ENCODE results near the gene KCNH4. TPM values are rescaled to one million over a fixed set of nuclear protein-coding genes. Genes with fewer than 3 reads are reported as not detected.
"Not testable (repeated sequence)": the region's sequence is repeated elsewhere in the genome, so short reads cannot be mapped to it uniquely, and the experiment has no call there.

The KCNH4 gene
- total RNA-seq, 2 donors from 2014 or later = 0.51 TPM; not detected in 1

- 18% methylated on average over 17 of the region's 17 CpGs for WGBS
- H3K27ac ChIP-seq = no peak overlapping the region
Observed at GRCh38 chr17:42155614-42156045, 25.3 kb downstream of the KCNH4 start.

GRCh38 chr17:42153919-42154742 is 26.8 kb downstream of the KCNH4 start:
- WGBS = 3% methylated on average over 15 of the region's 15 CpGs
- no peak for DNase-seq (ENCODE audit: low spot score)
- intact Hi-C loops (cut with DNase I) = no loop called here
- H3K9me3 ChIP-seq = no peaks in the 10 kb centered on the region
- TF ChIP-seq CTCF (IDR thresholded peaks at IDR 0.05) = no peak
- TF ChIP-seq POLR2A (IDR thresholded peaks at IDR 0.05) = no peak
- no peak for TF ChIP-seq POLR2AphosphoS5 (IDR thresholded peaks at IDR 0.05)
- peaks cover 9% of the 10 kb centered on the region for H3K4me1 ChIP-seq (replicated peaks)
- H3K27ac ChIP-seq = peak overlapping the region; percentile 55 to 62
- peak overlapping the region; percentile 79 to 95 for H3K4me3 ChIP-seq
- no peaks in the 10 kb centered on the region for H3K27me3 ChIP-seq (replicated peaks; ENCODE audit: insufficient read depth)
- no peaks in the 10 kb centered on the region for H3K36me3 ChIP-seq

More at GRCh38 chr17:42155614-42156045, 25.3 kb downstream of the KCNH4 start:
- Histone ChIP-seq H3K36me3 (no peaks in the 10 kb centered on the region), H3K4me3 (peak overlapping the region; percentile 79 to 95), H3K9me3 (no peaks in the 10 kb centered on the region), H3K4me1 (replicated peaks) (peaks cover 9% of the 10 kb centered on the region), H3K27me3 (replicated peaks; ENCODE audit: insufficient read depth) (no peaks in the 10 kb centered on the region)
- TF ChIP-seq POLR2AphosphoS5 (IDR thresholded peaks at IDR 0.05) (no peak), POLR2A (IDR thresholded peaks at IDR 0.05) (peak; percentile 6)
- intact Hi-C loops (cut with DNase I) = no loop called here
- no peak for DNase-seq (ENCODE audit: low spot score)

- WGBS = 89% methylated on average over 13 of the region's 13 CpGs
- intact Hi-C loops (cut with DNase I) = no loop called here
- peaks cover 2% of the 10 kb centered on the region for H3K4me1 ChIP-seq (replicated peaks)
Observed at GRCh38 chr17:42146911-42147607, 33.9 kb downstream of the KCNH4 start.

GRCh38 chr17:42143138-42143537 is 37.8 kb downstream of the KCNH4 start:
- H3K4me3 ChIP-seq; H3K9me3 ChIP-seq; H3K4me1 ChIP-seq (replicated peaks); DNase-seq (ENCODE audit: low spot score); H3K27me3 ChIP-seq (replicated peaks; ENCODE audit: insufficient read depth); H3K27ac ChIP-seq; H3K36me3 ChIP-seq; intact Hi-C loops (cut with DNase I): not testable (repeated sequence)
- 73% methylated on average over 4 of the region's 4 CpGs for WGBS

More at GRCh38 chr17:42146911-42147607, 33.9 kb downstream of the KCNH4 start:
- Histone ChIP-seq H3K9me3 (no peaks in the 10 kb centered on the region), H3K36me3 (no peaks in the 10 kb centered on the region), H3K4me3 (no peak overlapping the region), H3K27me3 (replicated peaks; ENCODE audit: insufficient read depth) (no peaks in the 10 kb centered on the region), H3K27ac (no peak overlapping the region)
- TF ChIP-seq CTCF (IDR thresholded peaks at IDR 0.05) (no peak), POLR2AphosphoS5 (IDR thresholded peaks at IDR 0.05) (no peak), POLR2A (IDR thresholded peaks at IDR 0.05) (no peak)
- DNase-seq (ENCODE audit: low spot score) = no peak

- H3K36me3 ChIP-seq = no peaks in the 10 kb centered on the region
- H3K27ac ChIP-seq = no peak overlapping the region
- peaks cover 6% of the 10 kb centered on the region for H3K4me1 ChIP-seq (replicated peaks)
Observed at GRCh38 chr17:42142371-42142896, 38.5 kb downstream of the KCNH4 start.

More at GRCh38 chr17:42142371-42142896, 38.5 kb downstream of the KCNH4 start:
- Histone ChIP-seq H3K27me3 (replicated peaks; ENCODE audit: insufficient read depth) (no peaks in the 10 kb centered on the region), H3K4me3 (no peak overlapping the region), H3K9me3 (no peaks in the 10 kb centered on the region)
- WGBS = 38% methylated on average over 7 of the region's 7 CpGs
- intact Hi-C loops (cut with DNase I) = no loop called here
- no peak for TF ChIP-seq POLR2A (IDR thresholded peaks at IDR 0.05)
- TF ChIP-seq CTCF (IDR thresholded peaks at IDR 0.05) = no peak
- no peak for TF ChIP-seq POLR2AphosphoS5 (IDR thresholded peaks at IDR 0.05)
- no peak for DNase-seq (ENCODE audit: low spot score)
